Activated T-helper 17 cell treated with anti-CD3 and anti-CD28 coated beads, Interleukin-2, amount 50 U/mL, for 72 hours (primary cell): Measurements from ENCODE around the gene RNF224. TPM values are rescaled to one million over a fixed set of nuclear protein-coding genes. Genes with fewer than 3 reads are reported as not detected.
A peak's percentile ranks its signal among the peaks of the same experiment; 100 is the strongest.

ENCODE experiments used
- ATAC-seq: fragments of 150-1000 bp; cut with Tn5 transposase; replicated peaks from 2 replicates; pipeline ENCODE4 v1.10.0; 2021; ENCODE audit warnings: mild to moderate bottlenecking, moderate library complexity
- H3K27ac Mint-ChIP-seq: one replicate; pipeline ENCODE4 v1.8.0; 2022; ENCODE audit warnings: mixed read lengths
- H3K27me3 Mint-ChIP-seq: one replicate; pipeline ENCODE4 v1.8.0; 2022; ENCODE audit warnings: mixed read lengths
- H3K36me3 Mint-ChIP-seq: one replicate; pipeline ENCODE4 v1.8.0; 2022; ENCODE audit warnings: low read depth, mild to moderate bottlenecking, mixed read lengths
- H3K4me1 Mint-ChIP-seq: one replicate; pipeline ENCODE4 v1.8.0; 2022; ENCODE audit warnings: mixed read lengths
- H3K4me3 Mint-ChIP-seq: one replicate; pipeline ENCODE4 v1.8.0; 2022; ENCODE audit warnings: mild to moderate bottlenecking, mixed read lengths
- H3K9me3 Mint-ChIP-seq: one replicate; pipeline ENCODE4 v1.8.0; 2022; ENCODE audit warnings: mixed read lengths
- total RNA-seq, 2 donors: library from RNA; stranded (reverse); gene quantifications; one replicate each; pipeline ENCODE4 v1.2.3, GENCODE V29; 2022

Gene RNF224
- total RNA-seq, 2 donors from 2014 or later: 0.17 TPM; not detected in 1

GRCh38 chr9:137269231-137269772 lies 42.0 kb downstream of the RNF224 start:
- peaks cover 5% of the 10 kb centered on the region for H3K4me1 Mint-ChIP-seq
- H3K36me3 Mint-ChIP-seq: peaks cover 64% of the 10 kb centered on the region
- no peak overlapping the region for H3K4me3 Mint-ChIP-seq
- no peak overlapping the region for H3K27ac Mint-ChIP-seq
- H3K27me3 Mint-ChIP-seq: no peaks in the 10 kb centered on the region
- no peak for ATAC-seq
- H3K9me3 Mint-ChIP-seq: no peaks in the 10 kb centered on the region

DNA sequence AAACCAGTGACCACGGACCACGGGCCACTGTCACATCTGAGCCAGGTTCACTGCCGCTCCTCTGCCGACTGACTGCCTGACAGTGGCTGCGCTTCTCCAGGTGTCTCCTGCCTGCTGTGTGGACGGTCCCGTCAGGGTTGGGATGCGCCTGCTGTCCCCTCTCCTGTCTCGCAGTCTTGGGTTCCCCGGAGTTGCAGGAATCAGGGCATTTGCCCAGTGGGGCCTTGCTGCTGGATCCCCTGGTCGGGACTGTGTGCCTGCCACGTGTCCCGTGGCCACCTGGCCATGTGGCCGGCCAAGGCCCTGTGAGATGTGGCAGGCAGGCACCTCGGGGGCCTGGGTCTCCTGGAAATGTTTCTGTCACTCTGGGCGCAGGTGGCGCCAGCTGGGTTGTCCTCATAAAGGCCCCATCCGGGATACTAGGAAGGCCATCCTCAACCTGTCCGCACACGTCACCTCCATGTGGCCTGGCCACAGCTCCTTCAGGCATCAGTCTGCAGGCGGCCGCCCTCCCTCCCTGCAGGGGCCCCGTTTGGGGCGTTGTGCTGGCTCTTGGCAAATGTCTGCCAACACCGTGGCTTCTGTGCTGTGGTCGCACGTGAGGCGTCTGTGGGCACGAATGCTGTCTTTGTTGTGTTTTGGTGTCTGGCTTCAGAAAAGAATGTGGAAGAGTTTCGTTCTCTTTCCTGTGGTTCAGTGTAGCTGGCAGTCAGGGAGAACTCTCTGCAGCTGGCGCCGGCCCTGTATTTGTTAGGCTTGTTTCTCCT lies 43.8 kb downstream of the RNF224 start:
- Mint-ChIP-seq H3K4me3 (no peak overlapping the region), H3K27ac (peak overlapping the region; percentile 25), H3K4me1 (peaks cover 12% of the 10 kb centered on the region), H3K36me3 (peaks cover 54% of the 10 kb centered on the region), H3K27me3 (no peaks in the 10 kb centered on the region), H3K9me3 (no peaks in the 10 kb centered on the region)
- ATAC-seq: no peak

DNA sequence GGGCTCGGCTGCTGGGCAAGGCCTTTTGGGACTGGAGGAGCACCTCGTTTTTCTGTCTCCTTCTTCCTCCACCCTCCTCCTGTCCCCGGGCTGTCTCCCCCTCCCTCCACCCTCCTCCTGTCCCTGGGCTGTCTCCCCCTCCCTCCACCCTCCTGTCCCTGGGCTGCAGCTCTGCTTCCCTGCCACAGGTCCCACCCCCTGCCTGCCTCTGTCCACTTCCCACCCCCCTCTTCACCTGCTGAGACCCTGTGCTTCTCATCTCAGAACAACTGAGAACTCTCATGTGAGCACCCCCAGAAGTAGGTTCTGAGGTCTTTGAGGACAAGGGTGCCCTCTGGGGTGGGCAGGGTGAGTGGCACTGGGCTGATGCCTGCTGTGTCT lies 44.4 kb downstream of the RNF224 start:
- H3K4me3 Mint-ChIP-seq: no peak overlapping the region
- H3K36me3 Mint-ChIP-seq: peaks cover 53% of the 10 kb centered on the region
- no peak for ATAC-seq
- no peaks in the 10 kb centered on the region for H3K9me3 Mint-ChIP-seq
- H3K27me3 Mint-ChIP-seq: no peaks in the 10 kb centered on the region
- H3K4me1 Mint-ChIP-seq: peaks cover 12% of the 10 kb centered on the region
- H3K27ac Mint-ChIP-seq: peak overlapping the region; percentile 25

DNA sequence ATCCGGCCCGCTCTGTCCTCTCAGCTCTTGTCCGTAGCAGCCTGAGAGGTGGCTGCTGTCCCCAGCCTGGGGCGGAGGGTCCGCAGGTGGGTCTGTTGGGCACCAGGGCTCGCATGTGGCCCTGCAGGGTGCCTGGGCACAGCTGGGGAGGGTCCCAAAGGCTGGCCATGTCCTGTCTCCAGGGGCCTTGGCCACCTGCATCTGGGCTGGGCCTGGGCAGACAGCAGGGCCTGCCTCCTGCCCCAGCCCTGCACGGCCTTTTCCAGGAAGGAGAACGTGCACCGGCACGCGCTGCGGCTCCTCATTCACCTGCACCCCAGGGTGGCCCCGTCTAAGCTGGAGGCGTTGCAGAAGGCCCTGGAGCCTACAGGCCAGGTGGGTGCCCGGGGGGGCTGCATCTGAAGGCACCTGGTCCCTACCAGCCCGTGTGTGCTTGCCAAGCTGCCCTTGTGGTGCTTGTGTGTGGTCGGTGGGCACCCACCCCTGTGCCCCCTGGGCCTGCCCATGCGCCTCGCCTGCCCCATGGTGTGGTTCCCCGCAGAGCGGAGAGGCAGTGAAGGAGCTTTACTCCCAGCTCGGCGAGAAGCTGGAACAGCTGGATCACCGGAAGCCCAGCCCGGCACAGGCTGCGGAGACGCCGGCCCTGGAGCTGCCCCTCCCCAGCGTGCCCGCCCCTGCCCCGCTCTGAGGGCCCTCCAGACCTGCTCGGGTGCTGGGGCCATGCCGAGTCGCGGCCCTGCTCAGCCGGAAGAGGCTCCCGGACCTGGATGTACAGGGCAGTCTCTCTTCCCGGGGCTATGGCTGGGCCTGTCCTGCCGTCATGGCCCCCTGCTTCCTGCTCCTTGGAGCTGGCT lies 45.2 kb downstream of the RNF224 start:
- no peak overlapping the region for H3K4me3 Mint-ChIP-seq
- peaks cover 45% of the 10 kb centered on the region for H3K36me3 Mint-ChIP-seq
- ATAC-seq: no peak
- peaks cover 12% of the 10 kb centered on the region for H3K4me1 Mint-ChIP-seq
- H3K9me3 Mint-ChIP-seq: no peaks in the 10 kb centered on the region
- no peaks in the 10 kb centered on the region for H3K27me3 Mint-ChIP-seq
- no peak overlapping the region for H3K27ac Mint-ChIP-seq

DNA sequence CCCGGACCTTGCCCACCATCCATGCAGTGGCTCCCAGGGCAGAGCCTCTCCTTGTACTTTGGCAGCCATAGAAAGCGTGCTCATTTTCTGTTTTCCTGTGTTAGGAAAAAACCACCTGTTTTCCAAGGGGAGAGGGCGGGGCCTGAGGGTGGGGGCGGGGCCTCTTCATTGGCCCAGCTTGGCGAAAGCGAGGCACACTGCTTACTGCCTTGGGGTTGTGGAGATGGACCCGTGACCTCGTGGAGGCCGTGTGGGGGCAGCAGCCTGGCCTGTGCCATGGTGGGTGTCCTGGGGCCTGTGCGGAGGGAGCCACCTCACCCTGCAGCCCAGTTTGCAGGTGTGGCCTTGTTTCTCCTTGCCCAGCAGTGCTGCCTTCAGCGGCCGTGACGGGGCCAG lies 45.8 kb downstream of the RNF224 start:
- no peak overlapping the region for H3K27ac Mint-ChIP-seq
- peaks cover 39% of the 10 kb centered on the region for H3K36me3 Mint-ChIP-seq
- no peak for ATAC-seq
- no peaks in the 10 kb centered on the region for H3K27me3 Mint-ChIP-seq
- peaks cover 12% of the 10 kb centered on the region for H3K4me1 Mint-ChIP-seq
- H3K9me3 Mint-ChIP-seq: no peaks in the 10 kb centered on the region
- no peak overlapping the region for H3K4me3 Mint-ChIP-seq

DNA sequence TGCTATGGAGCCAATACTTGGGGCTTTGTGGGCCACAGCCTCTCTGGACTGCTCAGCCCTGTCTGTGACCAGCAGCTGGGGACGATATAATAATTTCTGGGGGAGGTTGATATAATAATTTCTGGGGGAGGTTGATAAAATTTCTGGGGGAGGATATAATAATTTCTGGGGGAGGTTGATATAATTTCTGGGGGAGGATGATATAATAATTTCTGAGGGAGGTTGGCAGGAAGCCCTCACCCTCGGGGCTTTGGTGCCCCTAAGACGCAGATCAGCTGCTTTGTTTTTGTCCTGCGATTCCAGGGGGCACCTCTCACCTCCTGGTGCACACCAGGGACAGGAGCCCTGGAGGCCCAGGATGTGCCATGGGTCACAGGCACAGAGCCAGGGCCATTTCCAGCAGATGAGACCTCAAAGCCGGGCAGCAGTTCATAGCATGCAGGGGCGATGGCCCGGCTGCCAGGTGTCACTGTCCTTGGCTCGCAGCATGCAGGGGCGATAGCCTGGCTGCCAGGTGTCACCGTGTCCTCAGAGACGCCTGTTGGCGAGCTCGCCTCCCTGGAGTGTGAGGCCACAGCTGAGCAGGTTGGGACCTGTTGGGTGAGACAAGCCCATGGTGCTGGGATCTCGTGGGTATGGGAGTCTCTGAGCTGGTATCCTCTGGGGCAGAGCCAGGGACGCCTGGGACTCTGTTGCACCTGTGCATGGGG lies 46.5 kb downstream of the RNF224 start:
- ATAC-seq: no peak
- Mint-ChIP-seq H3K36me3 (peaks cover 32% of the 10 kb centered on the region), H3K4me1 (peaks cover 8% of the 10 kb centered on the region), H3K27ac (no peak overlapping the region), H3K4me3 (no peak overlapping the region), H3K9me3 (no peaks in the 10 kb centered on the region), H3K27me3 (no peaks in the 10 kb centered on the region)

- peaks cover 18% of the 10 kb centered on the region for H3K36me3 Mint-ChIP-seq
- peaks cover 7% of the 10 kb centered on the region for H3K4me1 Mint-ChIP-seq
- no peaks in the 10 kb centered on the region for H3K27me3 Mint-ChIP-seq
- H3K27ac Mint-ChIP-seq: peak overlapping the region; percentile 5
- H3K9me3 Mint-ChIP-seq: no peaks in the 10 kb centered on the region
- no peak overlapping the region for H3K4me3 Mint-ChIP-seq
- ATAC-seq: no peak
Observed at GRCh38 chr9:137275203-137275587, 47.9 kb downstream of the RNF224 start.

DNA sequence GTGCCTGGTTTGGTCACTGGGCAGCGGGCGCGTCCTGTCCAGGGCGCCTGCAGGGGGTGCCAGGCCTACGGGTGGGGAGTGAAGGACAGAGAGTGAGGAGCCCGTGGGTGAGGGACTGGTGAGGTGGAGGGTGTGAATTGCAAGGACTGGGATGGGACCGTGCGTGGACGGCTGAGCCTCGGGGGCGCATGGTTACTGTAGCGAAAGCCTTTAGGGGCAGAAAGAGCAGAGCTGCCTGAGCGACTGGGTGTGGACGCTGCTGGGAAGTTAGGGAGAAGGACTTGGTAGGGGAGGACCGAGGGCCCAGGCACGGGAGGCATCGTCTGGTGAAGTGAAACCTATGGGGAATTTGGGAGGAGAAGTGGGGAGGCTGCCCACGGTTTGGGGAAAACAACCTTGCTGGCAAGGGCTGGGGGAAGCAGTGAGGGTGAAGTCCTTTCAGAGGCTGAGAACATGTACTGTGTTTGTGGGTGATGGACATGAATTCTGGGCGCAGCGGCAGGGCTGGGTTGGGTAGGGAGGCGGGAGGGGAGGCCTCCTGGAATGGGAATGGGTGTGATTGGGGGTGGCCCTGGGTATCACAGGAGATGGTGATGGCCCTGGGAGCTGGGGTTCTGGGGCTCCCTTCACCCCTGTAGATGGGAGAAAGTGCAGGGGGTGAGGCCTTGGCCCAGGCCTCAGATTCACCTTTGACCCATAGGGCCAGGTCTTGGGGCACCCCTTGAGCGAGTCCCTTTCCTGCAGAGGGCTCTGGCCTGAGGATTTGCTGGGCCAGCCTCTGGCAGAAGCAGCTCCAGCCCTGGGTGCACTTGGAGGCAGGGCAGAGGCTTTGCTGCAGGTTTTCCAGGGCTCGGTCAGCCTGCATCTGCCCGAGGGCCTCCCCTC lies 48.5 kb downstream of the RNF224 start:
- Mint-ChIP-seq H3K9me3 (no peaks in the 10 kb centered on the region), H3K27ac (peak overlapping the region; percentile 5), H3K36me3 (peaks cover 18% of the 10 kb centered on the region), H3K4me1 (peaks cover 7% of the 10 kb centered on the region), H3K27me3 (no peaks in the 10 kb centered on the region), H3K4me3 (no peak overlapping the region)
- no peak for ATAC-seq

DNA sequence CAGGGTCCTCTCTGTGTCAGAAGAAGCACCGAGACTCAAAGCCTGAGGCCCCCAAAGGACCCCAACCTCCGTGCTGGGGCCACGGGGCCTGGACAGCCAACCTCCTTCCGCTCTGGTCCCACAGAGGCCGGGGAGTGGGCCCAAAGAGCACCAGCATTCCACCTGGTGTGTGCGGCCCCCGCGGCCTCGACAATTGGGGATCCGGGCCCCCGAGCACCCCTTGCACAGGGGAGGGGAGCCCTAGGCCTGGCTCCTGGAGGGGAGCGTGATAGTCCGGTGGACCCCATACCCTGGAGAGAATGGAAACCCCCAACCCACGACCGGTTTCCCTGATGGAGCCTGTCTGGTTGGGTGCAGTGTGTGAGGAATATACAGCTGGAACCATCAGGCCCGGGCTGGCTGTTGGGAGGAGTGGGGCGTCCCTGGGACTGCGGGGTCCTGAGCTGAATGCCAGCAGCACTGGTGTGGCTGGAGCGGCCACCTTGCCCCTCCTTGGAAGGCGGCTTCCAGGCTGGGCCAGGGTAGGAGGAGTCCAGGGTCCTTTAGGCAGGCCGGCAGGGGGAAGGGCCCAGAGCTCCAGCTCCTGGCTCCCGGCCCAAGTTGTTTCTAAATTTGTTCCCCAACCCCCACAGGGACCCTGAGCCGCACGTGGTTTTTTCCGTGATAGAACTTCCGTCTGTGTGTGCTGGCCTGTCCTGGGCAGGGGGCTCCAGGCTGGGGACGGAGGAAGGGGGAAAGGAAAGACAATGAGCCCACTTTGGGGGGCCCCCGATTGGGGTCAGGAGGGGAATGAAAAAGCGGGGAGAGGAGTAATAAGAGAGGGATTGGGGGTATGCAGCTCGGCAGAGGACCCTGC lies 49.4 kb downstream of the RNF224 start:
- no peaks in the 10 kb centered on the region for H3K9me3 Mint-ChIP-seq
- no peaks in the 10 kb centered on the region for H3K27me3 Mint-ChIP-seq
- no peak for ATAC-seq
- H3K36me3 Mint-ChIP-seq: peaks cover 10% of the 10 kb centered on the region
- peaks cover 7% of the 10 kb centered on the region for H3K4me1 Mint-ChIP-seq
- peak overlapping the region; percentile 71 for H3K4me3 Mint-ChIP-seq
- peak overlapping the region; percentile 73 for H3K27ac Mint-ChIP-seq

GRCh38 chr9:137277329-137278041 lies 50.2 kb downstream of the RNF224 start, which contains the start of gene TOR4A:
TSS of gene TOR4A (plus strand) at chr9:137277726. CDS start at chr9:137278690, 964 bp downstream.
- Mint-ChIP-seq H3K27me3 (no peaks in the 10 kb centered on the region), H3K9me3 (no peaks in the 10 kb centered on the region), H3K4me3 (peak within 1 kb of the TSS; percentile 71), H3K36me3 (peaks cover 9% of the 10 kb centered on the region), H3K4me1 (peaks cover 7% of the 10 kb centered on the region), H3K27ac (peak within 1 kb of the TSS; percentile 73)
- ATAC-seq: peak; percentile 88

GRCh38 chr9:137278061-137278701 lies 50.9 kb downstream of the RNF224 start:
- ATAC-seq: peak; percentile 7
- Mint-ChIP-seq H3K9me3 (no peaks in the 10 kb centered on the region), H3K4me3 (peak overlapping the region; percentile 71), H3K27ac (peak overlapping the region; percentile 73), H3K4me1 (peaks cover 7% of the 10 kb centered on the region), H3K27me3 (no peaks in the 10 kb centered on the region), H3K36me3 (peaks cover 7% of the 10 kb centered on the region)
